Endodermal cell (in vitro differentiated cells): ENCODE data around the gene TVP23A. TPM values are rescaled to one million over a fixed set of nuclear protein-coding genes. Genes with fewer than 3 reads are reported as not detected.

Source experiments
- DNase-seq: peaks from one replicate; pipeline ENCODE4 v3.0.0-alpha.2; 2017
- H3K27ac ChIP-seq: 2 replicates; pipeline ENCODE4 v1.5.1; 2013; ENCODE audit warnings: mild to moderate bottlenecking, low read depth, low read length, moderate library complexity
- H3K27me3 ChIP-seq: 2 replicates; pipeline ENCODE4 v1.6.1; 2013; ENCODE audit warnings: mild to moderate bottlenecking, low read length, moderate library complexity; ENCODE audit not compliant: insufficient read depth, control insufficient read depth, poor library complexity, severe bottlenecking
- H3K36me3 ChIP-seq: 2 replicates; pipeline ENCODE4 v1.7.0; 2013; ENCODE audit warnings: mild to moderate bottlenecking, low read length, moderate library complexity; ENCODE audit not compliant: control insufficient read depth, insufficient read depth
- H3K4me1 ChIP-seq: one replicate; pipeline ENCODE4 v1.7.0; 2013; ENCODE audit warnings: low read length; ENCODE audit not compliant: control insufficient read depth, insufficient read depth
- H3K4me3 ChIP-seq: 2 replicates; pipeline ENCODE4 v1.5.1; 2013; ENCODE audit warnings: mild to moderate bottlenecking, low read length, moderate library complexity
- H3K9ac ChIP-seq: 2 replicates; pipeline ENCODE4 v1.6.1; 2013; ENCODE audit warnings: mild to moderate bottlenecking, low read length, moderate library complexity; ENCODE audit not compliant: poor library complexity, severe bottlenecking; ENCODE audit errors: extremely low read depth
- H3K9me3 ChIP-seq: 2 replicates; pipeline ENCODE4 v1.6.1; 2013; ENCODE audit warnings: mild to moderate bottlenecking, low read length, moderate library complexity; ENCODE audit not compliant: control insufficient read depth
- H3K27ac Mint-ChIP-seq: 2 replicates; pipeline ENCODE4 v1.8.0; 2020; ENCODE audit warnings: mixed read lengths
- H3K27me3 Mint-ChIP-seq: 2 replicates; pipeline ENCODE4 v1.8.0; 2021; ENCODE audit warnings: mild to moderate bottlenecking, mixed read lengths; ENCODE audit not compliant: insufficient read depth
- H3K36me3 Mint-ChIP-seq: 2 replicates; pipeline ENCODE4 v1.8.0; 2020; ENCODE audit warnings: low read depth, mixed read lengths
- H3K4me1 Mint-ChIP-seq: 2 replicates; pipeline ENCODE4 v1.8.0; 2020; ENCODE audit warnings: mixed read lengths
- H3K4me3 Mint-ChIP-seq: 2 replicates; pipeline ENCODE4 v1.8.0; 2020; ENCODE audit warnings: mild to moderate bottlenecking, moderate library complexity, mixed read lengths
- H3K9me3 Mint-ChIP-seq: 2 replicates; pipeline ENCODE4 v1.8.0; 2020; ENCODE audit warnings: mild to moderate bottlenecking, mixed read lengths
- CTCF ChIP-seq: fragments of 200-600 bp; sonication (generic); conservative IDR thresholded peaks from 2 replicates; pipeline ENCODE4 v1.5.0; 2021; ENCODE audit warnings: antibody characterized with exemption, mild to moderate bottlenecking
- WGBS, 2 experiments: methylation state at CpG; one replicate each; pipeline versions ENCODE4 v1.1.5 to v1.1.7; 2013; ENCODE audit warnings: missing lambda C conversion rate in 2 of 2, mixed read lengths in 1 of 2; ENCODE audit not compliant: insufficient coverage in 1 of 2, insufficient read length in 1 of 2; 5-methylcytosine and 5-hydroxymethylcytosine counted together
- total RNA-seq, 2 donors: library from RNA; stranded (reverse); fragmentation: NEBNext Ultra II Directional in 1 of 2; extraction: Animal tissue kit (Norgen Biotek cat#: 25700) in 1 of 2; gene quantifications; 2 replicates in 1 of 2; 3 replicates in 1 of 2; pipeline ENCODE4 v1.2.1, GENCODE V29; 2021

Gene TVP23A
- total RNA-seq, 2 donors from 2014 or later: 7.6 to 13.6 TPM

GRCh38 chr16:10846213-10846998 lies 27.8 kb upstream of the TVP23A start:
- Mint-ChIP-seq H3K4me1 (no peaks in the 10 kb centered on the region), H3K27me3 (peaks cover 1% of the 10 kb centered on the region), H3K27ac (no peak overlapping the region), H3K9me3 (no peaks in the 10 kb centered on the region), H3K36me3 (no peaks in the 10 kb centered on the region), H3K4me3 (no peak overlapping the region)
- Histone ChIP-seq H3K27me3 (no peaks in the 10 kb centered on the region), H3K27ac (no peak overlapping the region), H3K4me3 (no peak overlapping the region), H3K9ac (no peak overlapping the region), H3K4me1 (no peaks in the 10 kb centered on the region), H3K36me3 (no peaks in the 10 kb centered on the region), H3K9me3 (no peaks in the 10 kb centered on the region)
- no peak for TF ChIP-seq CTCF
- 95 to 97% methylated on average over 10 to 14 of the region's 14 CpGs for WGBS, 2 experiments
- DNase-seq: no peak

GRCh38 chr16:10840703-10841102 lies 22.1 kb upstream of the TVP23A start:
- no peak overlapping the region for H3K4me3 ChIP-seq
- TF ChIP-seq CTCF: no peak
- H3K36me3 Mint-ChIP-seq: no peaks in the 10 kb centered on the region
- H3K27ac ChIP-seq: no peak overlapping the region
- no peaks in the 10 kb centered on the region for H3K36me3 ChIP-seq
- no peak overlapping the region for H3K27ac Mint-ChIP-seq
- no peaks in the 10 kb centered on the region for H3K4me1 ChIP-seq
- no peak overlapping the region for H3K9ac ChIP-seq
- no peak for DNase-seq
- 84 to 90% methylated on average over 14 to 16 of the region's 16 CpGs for WGBS, 2 experiments
- no peaks in the 10 kb centered on the region for H3K4me1 Mint-ChIP-seq
- H3K27me3 Mint-ChIP-seq: peaks cover 6% of the 10 kb centered on the region
- no peaks in the 10 kb centered on the region for H3K9me3 ChIP-seq
- H3K27me3 ChIP-seq: no peaks in the 10 kb centered on the region
- H3K4me3 Mint-ChIP-seq: no peak overlapping the region
- H3K9me3 Mint-ChIP-seq: no peaks in the 10 kb centered on the region

- Histone ChIP-seq H3K4me1 (no peaks in the 10 kb centered on the region), H3K36me3 (no peaks in the 10 kb centered on the region), H3K4me3 (no peak overlapping the region), H3K9ac (no peak overlapping the region), H3K27ac (no peak overlapping the region), H3K27me3 (no peaks in the 10 kb centered on the region), H3K9me3 (no peaks in the 10 kb centered on the region)
- TF ChIP-seq CTCF: no peak
- no peaks in the 10 kb centered on the region for H3K4me1 Mint-ChIP-seq
- WGBS, 2 experiments: 64 to 100% methylated on average over 1 to 5 of the region's 6 CpGs
- peaks cover 8% of the 10 kb centered on the region for H3K27me3 Mint-ChIP-seq
- no peak for DNase-seq
- H3K4me3 Mint-ChIP-seq: no peak overlapping the region
- no peak overlapping the region for H3K27ac Mint-ChIP-seq
- no peaks in the 10 kb centered on the region for H3K9me3 Mint-ChIP-seq
- no peaks in the 10 kb centered on the region for H3K36me3 Mint-ChIP-seq
These were observed 20.7 kb upstream of the TVP23A start for GRCh38 chr16:10839279-10839666.
